ENCODE measurements around the gene PRKN.

Gene PRKN

GRCh38 chr6:161443848-161444247, 1283.7 kb downstream of the PRKN start:
- DNase-seq (ENCODE audit: low spot score) = no peak

GRCh38 chr6:161442420-161442819, 1285.1 kb downstream of the PRKN start:
- DNase-seq (ENCODE audit: low spot score) = no peak

- DNase-seq (ENCODE audit: low spot score) = no peak
Measured at GRCh38 chr6:161440299-161440698, 1287.3 kb downstream of the PRKN start.

GRCh38 chr6:161439093-161439492, 1288.5 kb downstream of the PRKN start:
- peak; percentile 91 for DNase-seq (ENCODE audit: low spot score)

GRCh38 chr6:161438430-161439030, 1289.0 kb downstream of the PRKN start:
- DNase-seq (ENCODE audit: low spot score) = no peak

GRCh38 chr6:161437851-161438250, 1289.7 kb downstream of the PRKN start:
- DNase-seq (ENCODE audit: low spot score) = no peak

GRCh38 chr6:161436106-161436876, 1291.3 kb downstream of the PRKN start:
- DNase-seq (ENCODE audit: low spot score) = no peak

GRCh38 chr6:161435748-161436070, 1291.9 kb downstream of the PRKN start:
- no peak for DNase-seq (ENCODE audit: low spot score)

- peak; percentile 86 for DNase-seq (ENCODE audit: low spot score)
Measured at GRCh38 chr6:161434921-161435747, 1292.4 kb downstream of the PRKN start.

- DNase-seq (ENCODE audit: low spot score) = no peak
Measured at GRCh38 chr6:161434350-161434749, 1293.2 kb downstream of the PRKN start.

- no peak for DNase-seq (ENCODE audit: low spot score)
Measured at GRCh38 chr6:161432546-161432945, 1295.0 kb downstream of the PRKN start.

GRCh38 chr6:161429921-161430490, 1297.6 kb downstream of the PRKN start:
- DNase-seq (ENCODE audit: low spot score) = no peak

- no peak for DNase-seq (ENCODE audit: low spot score)
Measured at GRCh38 chr6:161424421-161424820, 1303.1 kb downstream of the PRKN start.

GRCh38 chr6:161422710-161423680, 1304.6 kb downstream of the PRKN start:
- DNase-seq (ENCODE audit: low spot score) = no peak

GRCh38 chr6:161418463-161418945, 1309.1 kb downstream of the PRKN start:
- peak; percentile 61 for DNase-seq (ENCODE audit: low spot score)

GRCh38 chr6:161417717-161418462, 1309.7 kb downstream of the PRKN start:
- DNase-seq (ENCODE audit: low spot score) = no peak

GRCh38 chr6:161415302-161415855, 1312.2 kb downstream of the PRKN start:
- DNase-seq (ENCODE audit: low spot score) = no peak

GRCh38 chr6:161414707-161415106, 1312.9 kb downstream of the PRKN start:
- DNase-seq (ENCODE audit: low spot score) = no peak

GRCh38 chr6:161414180-161414579, 1313.4 kb downstream of the PRKN start:
- DNase-seq (ENCODE audit: low spot score) = no peak

- DNase-seq (ENCODE audit: low spot score) = no peak
Measured at GRCh38 chr6:161413355-161413771, 1314.2 kb downstream of the PRKN start.
